Right cardiac atrium (tissue), 5 donors: ENCODE results near the gene DLG2. TPM values are rescaled to one million over a fixed set of nuclear protein-coding genes. Genes with fewer than 3 reads are reported as not detected.
"Not testable (repeated sequence)": the region's sequence is repeated elsewhere in the genome, so short reads cannot be mapped to it uniquely, and the experiment has no call there.

Experiments used
- ATAC-seq, 2 donors: fragments of 200-7000 bp; cut with Tn5 transposase; one replicate each; pipeline versions ENCODE4 v1.8.0 to v1.9.1; 2020; ENCODE audit warnings: moderate library complexity in 2 of 2, mild to moderate bottlenecking in 1 of 2
- DNase-seq, 3 donors: peaks; one replicate each; pipeline ENCODE4 v3.0.0-alpha.2; 2020
- H3K27ac ChIP-seq: one replicate; pipeline ENCODE4 v1.5.1; 2013; ENCODE audit warnings: mild to moderate bottlenecking, low read length, control low read depth, moderate library complexity
- H3K27me3 ChIP-seq: one replicate; pipeline ENCODE4 v1.6.1; 2013; ENCODE audit not compliant: control insufficient read depth, insufficient read depth
- H3K4me1 ChIP-seq: one replicate; pipeline ENCODE4 v1.6.1; 2013; ENCODE audit warnings: low read length; ENCODE audit not compliant: control insufficient read depth, insufficient read depth
- H3K4me3 ChIP-seq: one replicate; pipeline ENCODE4 v1.5.1; 2013; ENCODE audit warnings: low read length, control low read depth
- H3K9me3 ChIP-seq: one replicate; pipeline ENCODE4 v1.6.1; 2013; ENCODE audit warnings: low read length; ENCODE audit not compliant: control insufficient read depth
- WGBS: extraction: QIAGEN DNeasy Blood & Tissue Kit; methylation state at CpG from one replicate; pipeline ENCODE4 v1.1.7; 2013; 5-methylcytosine and 5-hydroxymethylcytosine counted together
- intact Hi-C, 4 donors: fragments of 100-400 bp; cut with DNase I; formaldehyde crosslinking; loops; one replicate each; pipeline versions ENCODE4 v1.11.0 to v1.14.0; 2022 to 2023
- polyA plus RNA-seq: library from polyadenylated mRNA; stranded (reverse); fragments of 200-250 nt; gene quantifications from one replicate; pipeline ENCODE4 v1.2.3, GENCODE V29; 2013
- total RNA-seq, 4 donors: library from RNA; stranded (reverse); fragmentation: NEBNext Ultra II Directional; extraction: Animal tissue kit (Norgen Biotek cat#: 25700); gene quantifications; one replicate each; pipeline ENCODE4 v1.2.1, GENCODE V29; 2021
- donor health status: healthy with polysubstance abuse.
- donor health status: DM: no; HTN: yes; CAD: no.
- donor health status: DM: no; HTN: no; CAD: no.
- donor health status: DM: no; HTN: yes; CAD: no; lungs with severe emphysema.
- donor health status: DM: yes; HTN: yes; CAD: no.

The DLG2 gene
- total and polyA plus RNA-seq, 5 donors: 2.3 to 10.5 (median 9.4) TPM

GRCh38 chr11:84871116-84871515 is 756.0 kb downstream of the DLG2 start:
- WGBS: 93% methylated on average over 2 of the region's 2 CpGs
- Histone ChIP-seq H3K4me1 (peaks cover 2% of the 10 kb centered on the region), H3K9me3 (no peaks in the 10 kb centered on the region), H3K27me3 (no peaks in the 10 kb centered on the region), H3K4me3 (no peak overlapping the region), H3K27ac (no peak overlapping the region)
- intact Hi-C loops: no loop called here
- DNase-seq (no peak), ATAC-seq (no peak)

- no peak overlapping the region for H3K4me3 ChIP-seq
- no peak overlapping the region for H3K27ac ChIP-seq
- no peaks in the 10 kb centered on the region for H3K9me3 ChIP-seq
- DNase-seq: no peak
- intact Hi-C loops: no loop called here
- peaks cover 4% of the 10 kb centered on the region for H3K4me1 ChIP-seq
- WGBS: 91% methylated on average over 1 of the region's 1 CpG
- ATAC-seq: no peak
- H3K27me3 ChIP-seq: no peaks in the 10 kb centered on the region
Measured at GRCh38 chr11:84870486-84870885, 756.7 kb downstream of the DLG2 start.

DNA sequence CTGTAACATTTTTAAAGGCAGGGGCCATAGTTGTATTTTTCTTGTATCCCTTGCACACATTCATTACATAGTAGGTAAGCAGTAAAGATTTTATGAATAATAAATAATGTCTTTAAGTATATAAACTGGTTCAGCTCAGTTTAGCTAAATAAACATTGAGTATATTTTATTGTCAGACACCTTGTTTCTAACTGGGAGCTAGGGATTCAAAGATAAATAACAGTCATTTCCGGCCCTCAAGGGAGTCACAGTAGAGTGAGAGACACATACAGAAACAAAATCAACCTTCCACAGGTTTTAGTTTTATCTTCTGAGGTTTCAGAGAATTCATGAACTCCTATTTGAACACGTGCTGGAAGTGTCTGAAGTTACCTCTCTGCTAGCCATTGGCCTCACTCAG is 760.2 kb downstream of the DLG2 start:
- ATAC-seq: no peak
- H3K9me3 ChIP-seq: no peaks in the 10 kb centered on the region

GRCh38 chr11:84865791-84866535 is 761.2 kb downstream of the DLG2 start:
- DNase-seq: no peak
- peaks cover 5% of the 10 kb centered on the region for H3K4me1 ChIP-seq
- H3K27me3 ChIP-seq: no peaks in the 10 kb centered on the region
- WGBS: 94% methylated on average over 1 of the region's 1 CpG
- no peak for ATAC-seq
- no peak overlapping the region for H3K4me3 ChIP-seq
- H3K27ac ChIP-seq: no peak overlapping the region
- H3K9me3 ChIP-seq: no peaks in the 10 kb centered on the region
- intact Hi-C loops: no loop called here

More for the DNA sequence above, 760.2 kb downstream of the DLG2 start:
- intact Hi-C loops: no loop called here
- Histone ChIP-seq H3K4me3 (no peak overlapping the region), H3K4me1 (peaks cover 5% of the 10 kb centered on the region), H3K27me3 (no peaks in the 10 kb centered on the region), H3K27ac (no peak overlapping the region)
- DNase-seq: no peak
- WGBS: 77% methylated on average over 2 of the region's 2 CpGs

DNA sequence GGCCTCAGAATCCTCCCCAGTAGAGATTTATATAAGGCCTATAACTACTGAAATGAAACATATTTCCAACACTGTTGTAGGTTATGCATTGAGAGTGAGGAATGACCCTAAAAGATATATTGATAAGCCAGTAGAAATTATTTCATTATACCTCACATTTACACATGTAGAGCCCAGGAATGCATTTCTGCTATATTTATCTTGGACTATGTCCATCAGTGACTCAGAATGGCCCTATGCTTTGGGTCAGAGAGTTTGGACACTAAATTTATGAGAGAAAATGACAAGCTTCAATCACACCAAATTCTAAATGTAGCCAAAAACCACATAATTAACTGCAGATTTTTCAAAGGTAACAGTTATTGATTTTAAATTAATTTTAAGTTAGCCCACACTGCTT is 761.9 kb downstream of the DLG2 start:
- intact Hi-C loops: no loop called here
- no peak overlapping the region for H3K27ac ChIP-seq
- no peaks in the 10 kb centered on the region for H3K9me3 ChIP-seq
- no peak overlapping the region for H3K4me3 ChIP-seq
- DNase-seq (no peak), ATAC-seq (no peak)
- no peaks in the 10 kb centered on the region for H3K27me3 ChIP-seq
- peaks cover 5% of the 10 kb centered on the region for H3K4me1 ChIP-seq

DNA sequence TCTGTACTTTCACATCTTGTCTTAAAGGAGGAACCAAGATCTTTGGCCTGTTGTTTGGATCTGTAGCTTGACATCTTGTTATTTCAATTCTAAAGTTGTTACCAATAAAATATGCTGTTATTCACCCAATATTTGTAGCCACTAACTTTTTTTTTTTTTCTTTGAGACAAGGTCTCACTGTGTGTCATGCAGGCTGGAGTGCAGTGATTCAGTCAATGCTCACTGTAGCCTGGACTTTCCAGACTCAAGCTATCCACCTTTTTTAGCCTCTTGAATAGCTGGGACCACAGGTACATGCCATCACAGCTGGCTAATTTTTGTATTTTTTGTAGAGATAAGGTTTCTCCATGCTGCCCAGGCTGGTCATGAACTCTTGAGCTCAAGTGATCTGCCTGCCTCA is 769.4 kb downstream of the DLG2 start:
- DNase-seq (no peak), ATAC-seq (no peak)
- intact Hi-C loops: no loop called here
- no peaks in the 10 kb centered on the region for H3K4me1 ChIP-seq
- H3K9me3 ChIP-seq: no peaks in the 10 kb centered on the region
- H3K27me3 ChIP-seq: no peaks in the 10 kb centered on the region
- no peak overlapping the region for H3K27ac ChIP-seq
- H3K4me3 ChIP-seq: no peak overlapping the region

- no peak overlapping the region for H3K27ac ChIP-seq
- intact Hi-C loops: no loop called here
- H3K27me3 ChIP-seq: no peaks in the 10 kb centered on the region
- no peaks in the 10 kb centered on the region for H3K4me1 ChIP-seq
- 78% methylated on average over 3 of the region's 3 CpGs for WGBS
- DNase-seq (no peak), ATAC-seq (no peak)
- no peaks in the 10 kb centered on the region for H3K9me3 ChIP-seq
- no peak overlapping the region for H3K4me3 ChIP-seq
Measured at GRCh38 chr11:84855508-84856245, 771.5 kb downstream of the DLG2 start.

GRCh38 chr11:84854498-84854880 is 772.7 kb downstream of the DLG2 start:
- ATAC-seq (no peak), DNase-seq (no peak)
- Histone ChIP-seq H3K4me3 (no peak overlapping the region), H3K27ac (no peak overlapping the region), H3K4me1 (no peaks in the 10 kb centered on the region), H3K9me3 (no peaks in the 10 kb centered on the region), H3K27me3 (no peaks in the 10 kb centered on the region)
- intact Hi-C loops: no loop called here
- 90% methylated on average over 3 of the region's 3 CpGs for WGBS

GRCh38 chr11:84853841-84854497 is 773.2 kb downstream of the DLG2 start:
- Histone ChIP-seq H3K4me3 (no peak overlapping the region), H3K9me3 (no peaks in the 10 kb centered on the region), H3K27me3 (no peaks in the 10 kb centered on the region), H3K4me1 (no peaks in the 10 kb centered on the region), H3K27ac (no peak overlapping the region)
- intact Hi-C loops: no loop called here
- no peak for ATAC-seq
- DNase-seq: no peak
- 65% methylated on average over 1 of the region's 1 CpG for WGBS

- DNase-seq (no peak), ATAC-seq (no peak)
- no peak overlapping the region for H3K4me3 ChIP-seq
- H3K27me3 ChIP-seq: no peaks in the 10 kb centered on the region
- no peak overlapping the region for H3K27ac ChIP-seq
- no peaks in the 10 kb centered on the region for H3K4me1 ChIP-seq
- no peaks in the 10 kb centered on the region for H3K9me3 ChIP-seq
- intact Hi-C loops: no loop called here
- WGBS: 89% methylated on average over 4 of the region's 4 CpGs
Measured at GRCh38 chr11:84847842-84848241, 779.3 kb downstream of the DLG2 start.

DNA sequence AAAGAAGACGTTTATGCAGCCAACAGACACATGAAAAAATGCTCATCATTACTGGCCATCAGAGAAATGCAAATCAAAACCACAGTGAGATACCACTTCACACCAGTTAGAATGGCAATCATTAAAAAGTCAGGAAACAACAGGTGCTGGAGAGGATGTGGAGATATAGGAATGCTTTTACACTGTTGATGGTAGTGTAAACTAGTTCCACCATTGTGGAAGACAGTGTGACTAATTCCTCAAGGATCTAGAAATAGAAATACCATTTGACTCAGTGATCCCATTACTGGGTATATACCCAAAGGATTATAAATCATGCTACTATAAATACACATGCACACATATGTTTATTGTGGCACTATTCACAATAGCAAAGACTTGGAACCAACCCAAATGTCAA is 786.9 kb downstream of the DLG2 start:
- H3K27me3 ChIP-seq, H3K4me1 ChIP-seq, H3K9me3 ChIP-seq, H3K27ac ChIP-seq, ATAC-seq, intact Hi-C loops, DNase-seq, H3K4me3 ChIP-seq: not testable (repeated sequence)
- 81% methylated on average over 1 of the region's 1 CpG for WGBS
